ENCODE measurements around the gene SH3GL2. TPM values are rescaled to one million over a fixed set of nuclear protein-coding genes. Genes with fewer than 3 reads are reported as not detected.

The SH3GL2 gene
- total RNA-seq, 4 donors from 2014 or later, result 0.20 to 0.41 (median 0.32) TPM; not detected in 1

- Histone ChIP-seq H3K4me1 (no peaks in the 10 kb centered on the region), H3K9me3 (no peaks in the 10 kb centered on the region), H3K27ac (no peak overlapping the region), H3K27me3 (no peaks in the 10 kb centered on the region), H3K4me3 (no peak overlapping the region), H3K36me3 (no peaks in the 10 kb centered on the region)
- no peak for DNase-seq
- WGBS, 2 donors (ENCODE audit: low coverage in 1 of 2), result 89 to 90% methylated on average over 7 of the region's 7 CpGs
- TF ChIP-seq EP300 (IDR thresholded peaks at IDR 0.05; ENCODE audit: low read depth) (no peak), CTCF (IDR thresholded peaks at IDR 0.05) (no peak), POLR2A (IDR thresholded peaks at IDR 0.05) (no peak), POLR2AphosphoS5 (IDR thresholded peaks at IDR 0.05) (no peak)
- in situ Hi-C loops (cut with MboI; ENCODE audit: low pct_ligation_motif_present in 1 of 4, low pct_unique_long_range_greater_than_20kb in 1 of 4, low sequenced_read_pairs in 3 of 4), result loop anchor here (10.0 to 25.0 kb wide), 3 partner anchors 269 to 1501 kb away; partner anchors contain the start of genes RRAGA (in 3 of the 4) and SAXO1 (in 3 of the 4)
- intact Hi-C loops (cut with DNase I; ENCODE audit: low total_unique reads), result no loop called here
These were observed 42.8 kb upstream of the SH3GL2 start for GRCh38 chr9:17536027-17536426.

GRCh38 chr9:17551023-17551422 lies 27.8 kb upstream of the SH3GL2 start:
- Histone ChIP-seq H3K27ac (no peak overlapping the region), H3K27me3 (no peaks in the 10 kb centered on the region), H3K4me1 (no peaks in the 10 kb centered on the region), H3K9me3 (no peaks in the 10 kb centered on the region), H3K4me3 (no peak overlapping the region), H3K36me3 (no peaks in the 10 kb centered on the region)
- DNase-seq, result no peak
- TF ChIP-seq EP300 (IDR thresholded peaks at IDR 0.05; ENCODE audit: low read depth) (no peak), CTCF (IDR thresholded peaks at IDR 0.05) (no peak), POLR2AphosphoS5 (IDR thresholded peaks at IDR 0.05) (no peak), POLR2A (IDR thresholded peaks at IDR 0.05) (no peak)
- WGBS, 2 donors (ENCODE audit: low coverage in 1 of 2), result 46 to 65% methylated on average over 2 of the region's 2 CpGs
- intact Hi-C loops (cut with DNase I; ENCODE audit: low total_unique reads), result no loop called here
- in situ Hi-C loops (cut with MboI; ENCODE audit: low pct_ligation_motif_present in 1 of 4, low pct_unique_long_range_greater_than_20kb in 1 of 4, low sequenced_read_pairs in 3 of 4), result no loop called here

GRCh38 chr9:17555362-17556054 lies 23.4 kb upstream of the SH3GL2 start:
- no peaks in the 10 kb centered on the region for H3K36me3 ChIP-seq
- in situ Hi-C loops (cut with MboI; ENCODE audit: low pct_ligation_motif_present in 1 of 4, low pct_unique_long_range_greater_than_20kb in 1 of 4, low sequenced_read_pairs in 3 of 4), result no loop called here
- no peak overlapping the region for H3K27ac ChIP-seq
- WGBS, 2 donors (ENCODE audit: low coverage in 1 of 2), result 68% methylated on average over 4 of the region's 4 CpGs
- no peak for DNase-seq
- no peaks in the 10 kb centered on the region for H3K4me1 ChIP-seq
- no peaks in the 10 kb centered on the region for H3K27me3 ChIP-seq
- no peak overlapping the region for H3K4me3 ChIP-seq
- TF ChIP-seq POLR2AphosphoS5 (IDR thresholded peaks at IDR 0.05), result no peak
- TF ChIP-seq EP300 (IDR thresholded peaks at IDR 0.05; ENCODE audit: low read depth), result no peak
- TF ChIP-seq CTCF (IDR thresholded peaks at IDR 0.05), result no peak
- no peak for TF ChIP-seq POLR2A (IDR thresholded peaks at IDR 0.05)
- intact Hi-C loops (cut with DNase I; ENCODE audit: low total_unique reads), result no loop called here
- no peaks in the 10 kb centered on the region for H3K9me3 ChIP-seq

GRCh38 chr9:17556255-17556654 lies 22.6 kb upstream of the SH3GL2 start:
- H3K9me3 ChIP-seq, result no peaks in the 10 kb centered on the region
- no peaks in the 10 kb centered on the region for H3K36me3 ChIP-seq
- H3K4me1 ChIP-seq, result no peaks in the 10 kb centered on the region
- H3K27me3 ChIP-seq, result no peaks in the 10 kb centered on the region
- in situ Hi-C loops (cut with MboI; ENCODE audit: low pct_ligation_motif_present in 1 of 4, low pct_unique_long_range_greater_than_20kb in 1 of 4, low sequenced_read_pairs in 3 of 4) (no loop called here), intact Hi-C loops (cut with DNase I; ENCODE audit: low total_unique reads) (no loop called here)
- WGBS, 2 donors (ENCODE audit: low coverage in 1 of 2), result 63 to 70% methylated on average over 6 to 8 of the region's 8 CpGs
- TF ChIP-seq POLR2AphosphoS5 (IDR thresholded peaks at IDR 0.05) (no peak), POLR2A (IDR thresholded peaks at IDR 0.05) (no peak), CTCF (IDR thresholded peaks at IDR 0.05) (no peak), EP300 (IDR thresholded peaks at IDR 0.05; ENCODE audit: low read depth) (no peak)
- H3K27ac ChIP-seq, result no peak overlapping the region
- H3K4me3 ChIP-seq, result no peak overlapping the region
- no peak for DNase-seq

All from transverse colon (tissue), 4 donors.